HG02943 (cell line): Measurements from ENCODE around the gene CIC.

Source experiments
- ATAC-seq: cut with Tn5 transposase; IDR thresholded peaks from one replicate; pipeline ENCODE4 v1.9.1; 2021; ENCODE audit warnings: mild to moderate bottlenecking, low read depth, moderate library complexity; ENCODE audit not compliant: unreplicated experiment

Gene CIC

GRCh38 chr19:42285988-42286348 lies 16.9 kb downstream of the CIC start:
- no peak for ATAC-seq

GRCh38 chr19:42286349-42287016 lies 17.4 kb downstream of the CIC start:
- ATAC-seq, result no peak

GRCh38 chr19:42287017-42287826 lies 18.2 kb downstream of the CIC start:
- no peak for ATAC-seq

GRCh38 chr19:42287827-42288107 lies 18.7 kb downstream of the CIC start:
- ATAC-seq, result no peak

GRCh38 chr19:42288387-42288786 lies 19.3 kb downstream of the CIC start:
- no peak for ATAC-seq

DNA sequence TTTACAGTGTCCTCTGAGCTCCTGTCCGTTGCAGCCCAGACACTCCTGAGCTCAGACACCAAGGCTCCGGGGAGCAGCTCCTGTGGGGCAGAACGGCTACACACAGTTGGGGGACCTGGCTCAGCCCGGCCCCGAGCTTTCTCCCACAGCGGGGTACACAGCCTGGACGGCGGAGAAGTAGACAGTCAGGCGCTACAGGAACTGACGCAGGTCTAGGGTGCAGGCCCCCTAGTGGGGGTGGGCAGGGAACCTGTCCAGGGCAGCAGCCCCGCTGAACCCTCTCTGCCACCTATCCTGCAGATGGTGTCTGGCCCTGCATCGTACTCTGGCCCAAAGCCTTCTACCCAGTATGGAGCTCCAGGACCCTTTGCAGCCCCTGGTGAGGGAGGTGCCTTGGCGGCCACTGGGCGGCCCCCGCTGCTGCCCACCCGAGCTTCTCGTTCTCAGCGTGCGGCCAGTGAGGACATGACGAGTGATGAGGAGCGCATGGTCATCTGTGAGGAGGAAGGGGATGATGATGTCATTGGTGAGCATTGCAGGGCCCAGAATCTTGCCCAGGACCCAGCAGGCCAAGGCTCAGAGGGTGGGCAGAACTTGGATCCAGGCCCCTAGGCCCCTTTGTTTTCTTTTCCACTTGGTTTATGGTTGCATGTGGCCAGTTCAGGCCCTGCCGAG lies 20.0 kb downstream of the CIC start:
- no peak for ATAC-seq

DNA sequence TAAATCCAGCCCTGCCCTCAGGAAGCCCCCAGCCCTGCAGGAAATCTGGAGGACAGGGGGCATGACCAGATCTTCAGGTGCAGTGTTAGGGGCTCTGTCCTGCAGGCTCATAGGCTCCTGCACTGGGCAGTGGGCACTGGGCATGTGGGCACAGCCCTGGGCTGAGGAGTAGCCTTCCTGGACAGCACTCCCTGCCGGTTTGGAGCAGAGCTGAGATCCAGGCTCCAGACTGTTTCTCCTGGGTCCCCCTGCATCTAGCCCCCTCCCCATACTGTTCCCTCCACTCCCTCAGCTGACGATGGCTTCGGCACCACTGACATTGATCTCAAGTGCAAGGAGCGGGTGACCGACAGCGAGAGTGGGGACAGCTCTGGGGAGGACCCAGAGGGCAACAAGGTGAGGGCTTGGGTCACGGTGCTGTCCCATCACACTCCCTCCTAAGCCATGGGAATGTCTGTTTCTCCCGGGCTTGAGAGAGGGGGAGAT lies 20.5 kb downstream of the CIC start:
- no peak for ATAC-seq

DNA sequence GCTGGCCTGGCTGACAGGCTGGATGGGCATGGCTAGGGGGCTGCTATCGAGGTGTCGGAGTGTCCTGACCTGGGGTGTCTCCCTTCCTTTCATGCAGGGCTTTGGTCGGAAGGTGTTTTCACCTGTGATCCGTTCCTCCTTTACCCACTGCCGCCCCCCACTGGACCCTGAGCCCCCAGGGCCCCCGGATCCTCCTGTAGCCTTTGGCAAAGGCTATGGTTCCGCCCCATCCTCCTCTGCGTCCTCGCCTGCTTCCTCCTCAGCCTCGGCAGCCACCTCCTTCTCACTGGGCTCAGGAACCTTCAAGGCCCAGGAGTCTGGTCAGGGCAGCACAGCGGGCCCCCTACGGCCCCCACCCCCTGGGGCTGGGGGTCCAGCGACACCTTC lies 21.1 kb downstream of the CIC start:
- no peak for ATAC-seq

DNA sequence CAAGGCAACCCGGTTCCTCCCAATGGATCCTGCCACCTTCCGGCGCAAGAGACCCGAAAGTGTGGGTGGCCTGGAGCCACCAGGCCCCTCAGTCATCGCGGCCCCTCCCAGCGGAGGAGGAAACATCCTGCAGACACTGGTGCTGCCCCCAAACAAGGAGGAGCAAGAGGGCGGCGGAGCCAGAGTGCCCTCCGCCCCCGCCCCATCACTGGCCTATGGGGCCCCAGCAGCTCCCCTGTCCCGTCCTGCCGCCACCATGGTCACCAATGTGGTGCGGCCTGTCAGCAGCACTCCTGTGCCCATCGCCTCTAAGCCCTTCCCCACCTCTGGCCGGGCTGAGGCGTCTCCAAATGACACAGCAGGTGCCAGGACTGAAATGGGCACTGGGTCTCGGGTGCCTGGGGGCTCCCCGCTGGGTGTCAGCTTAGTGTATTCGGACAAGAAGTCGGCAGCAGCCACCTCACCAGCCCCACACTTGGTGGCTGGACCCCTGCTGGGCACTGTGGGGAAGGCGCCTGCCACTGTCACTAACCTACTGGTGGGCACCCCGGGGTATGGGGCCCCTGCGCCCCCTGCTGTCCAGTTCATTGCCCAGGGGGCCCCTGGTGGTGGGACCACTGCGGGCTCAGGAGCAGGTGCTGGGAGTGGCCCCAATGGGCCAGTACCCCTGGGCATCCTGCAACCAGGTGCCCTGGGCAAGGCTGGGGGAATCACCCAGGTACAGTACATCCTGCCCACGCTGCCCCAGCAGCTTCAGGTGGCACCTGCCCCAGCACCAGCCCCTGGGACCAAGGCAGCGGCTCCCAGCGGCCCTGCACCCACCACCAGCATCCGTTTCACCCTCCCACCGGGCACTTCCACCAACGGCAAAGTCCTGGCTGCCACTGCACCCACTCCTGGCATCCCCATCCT lies 21.7 kb downstream of the CIC start:
- no peak for ATAC-seq

GRCh38 chr19:42291435-42291810 lies 22.4 kb downstream of the CIC start:
- no peak for ATAC-seq

DNA sequence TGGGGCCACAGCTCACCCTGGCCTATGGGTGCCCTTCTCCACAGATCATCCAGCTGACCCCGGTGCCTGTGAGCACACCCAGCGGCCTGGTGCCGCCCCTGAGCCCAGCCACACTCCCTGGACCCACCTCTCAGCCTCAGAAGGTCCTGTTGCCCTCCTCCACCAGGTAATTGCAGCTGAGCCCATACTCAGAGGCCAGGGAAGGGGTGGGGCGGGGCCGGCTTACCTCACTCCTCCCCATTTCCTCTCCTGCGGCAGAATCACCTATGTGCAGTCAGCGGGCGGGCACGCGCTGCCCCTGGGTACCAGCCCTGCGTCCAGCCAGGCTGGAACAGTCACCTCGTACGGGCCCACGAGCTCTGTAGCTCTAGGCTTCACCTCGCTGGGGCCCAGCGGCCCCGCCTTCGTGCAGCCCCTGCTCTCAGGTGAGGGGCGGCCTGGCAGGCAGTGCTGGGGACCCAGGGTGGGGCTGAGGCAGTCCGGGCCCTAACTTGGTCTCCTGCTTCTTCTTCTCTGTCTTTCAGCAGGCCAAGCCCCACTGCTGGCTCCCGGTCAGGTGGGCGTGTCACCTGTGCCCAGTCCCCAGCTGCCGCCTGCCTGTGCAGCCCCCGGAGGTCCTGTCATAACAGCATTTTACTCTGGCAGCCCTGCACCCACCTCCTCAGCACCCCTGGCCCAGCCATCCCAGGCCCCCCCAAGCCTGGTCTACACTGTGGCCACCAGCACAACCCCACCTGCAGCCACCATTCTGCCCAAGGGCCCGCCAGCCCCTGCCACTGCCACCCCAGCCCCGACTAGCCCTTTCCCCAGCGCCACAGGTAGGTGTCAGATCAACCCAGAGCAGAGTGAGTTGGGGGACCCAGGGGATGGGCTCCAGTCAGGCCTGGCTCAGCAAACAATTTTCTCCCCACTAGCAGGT lies 23.2 kb downstream of the CIC start:
- no peak for ATAC-seq

GRCh38 chr19:42292963-42293362 lies 23.9 kb downstream of the CIC start:
- ATAC-seq, result no peak

- no peak for ATAC-seq
Measured at GRCh38 chr19:42293540-42293939, 24.5 kb downstream of the CIC start.

DNA sequence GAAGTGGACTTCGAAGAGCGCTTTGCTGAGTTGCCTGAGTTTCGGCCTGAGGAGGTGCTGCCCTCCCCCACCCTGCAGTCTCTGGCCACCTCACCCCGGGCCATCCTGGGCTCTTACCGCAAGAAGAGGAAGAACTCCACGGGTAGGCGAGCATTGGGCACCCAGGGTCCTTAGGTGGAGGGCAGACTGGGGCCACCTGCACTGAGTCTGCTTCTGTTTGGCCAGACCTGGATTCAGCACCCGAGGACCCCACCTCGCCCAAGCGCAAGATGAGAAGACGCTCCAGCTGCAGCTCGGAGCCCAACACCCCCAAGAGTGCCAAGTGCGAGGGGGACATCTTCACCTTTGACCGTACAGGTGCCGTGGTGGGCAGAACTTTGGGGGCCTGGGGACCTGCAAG lies 24.9 kb downstream of the CIC start:
- ATAC-seq, result no peak

- no peak for ATAC-seq
Measured at GRCh38 chr19:42294471-42295137, 25.6 kb downstream of the CIC start.

- ATAC-seq, result no peak
Measured at GRCh38 chr19:42295342-42295741, 26.3 kb downstream of the CIC start.

DNA sequence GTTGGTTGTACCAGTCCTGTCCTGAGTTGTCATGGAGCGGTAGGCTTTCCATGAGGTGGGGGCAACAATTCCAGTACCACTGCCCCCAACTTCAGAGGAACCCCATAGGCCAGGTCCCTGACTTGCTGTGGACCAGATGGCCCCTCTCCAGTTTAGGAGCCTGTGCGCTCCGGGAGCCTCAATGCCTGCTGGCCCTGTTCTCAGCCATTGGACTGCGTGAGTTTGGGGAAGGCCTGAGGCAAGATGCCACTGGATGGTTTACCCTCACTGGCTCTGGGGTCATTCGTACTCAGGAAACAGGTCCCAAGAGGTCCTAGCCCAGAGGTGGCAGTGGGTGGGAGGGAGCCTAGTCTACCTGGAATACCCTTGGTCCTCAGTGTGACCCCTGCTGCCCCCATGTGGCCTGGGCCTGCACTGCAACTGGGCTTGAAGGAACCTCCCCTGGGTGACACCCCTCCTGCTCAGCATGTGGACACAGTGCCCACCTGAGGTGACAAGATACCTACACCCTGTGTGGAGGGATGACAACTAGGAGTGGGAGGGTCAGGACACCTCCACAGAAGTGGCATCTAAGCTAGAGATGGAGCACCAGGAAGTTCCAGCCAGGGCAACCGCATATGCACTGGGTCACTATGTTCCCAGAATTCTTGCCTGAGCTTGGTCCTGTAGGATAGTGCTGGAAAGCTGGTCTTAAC lies 26.9 kb downstream of the CIC start:
- no peak for ATAC-seq

DNA sequence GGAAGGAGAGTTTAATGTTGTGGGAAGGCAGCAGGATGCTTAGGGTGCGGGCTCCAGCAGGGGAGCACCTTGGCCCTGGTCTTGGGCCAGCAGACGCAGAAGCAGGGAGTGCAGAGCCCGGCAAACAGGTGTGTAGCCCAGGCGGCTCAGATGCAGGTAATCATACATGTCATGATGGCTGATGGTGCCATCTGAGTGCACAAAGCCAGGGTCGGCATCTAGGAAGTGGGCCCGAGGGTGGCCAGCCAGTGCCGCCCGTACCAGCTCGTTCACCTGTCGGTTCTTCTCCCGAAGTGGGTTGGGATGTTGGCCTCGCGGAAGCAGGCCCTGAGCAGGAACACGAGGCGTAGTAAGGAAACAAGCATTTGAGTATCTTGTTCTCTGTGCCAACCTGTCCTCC lies 28.0 kb downstream of the CIC start:
- no peak for ATAC-seq
